Kidney (tissue), 14 donors: ENCODE measurements around the gene TMEM54. TPM values are rescaled to one million over a fixed set of nuclear protein-coding genes. Genes with fewer than 3 reads are reported as not detected.

Experiments used
- DNase-seq, 5 donors: peaks; one replicate each; pipeline ENCODE4 v3.0.0-alpha.2; 2013 to 2020
- FAIRE-seq: peaks from 2 replicates; lab custom pipeline; 2012; peaks lifted over from hg19 to GRCh38; lab: Jason Lieb, UNC
- H3K27ac ChIP-seq, 2 donors: one replicate each; pipeline ENCODE4 v1.7.0; 2013; ENCODE audit warnings: low read depth in 2 of 2, low read length in 2 of 2, inconsistent platforms in 1 of 2
- H3K27me3 ChIP-seq: one replicate; pipeline ENCODE4 v1.7.1; 2013; ENCODE audit warnings: low read length, inconsistent platforms; ENCODE audit not compliant: control insufficient read depth, insufficient read depth
- H3K36me3 ChIP-seq, 3 donors: one replicate each; pipeline versions ENCODE4 v1.7.0 to v1.7.1; 2013; ENCODE audit warnings: low read length in 3 of 3, control low read depth in 1 of 3, inconsistent platforms in 1 of 3; ENCODE audit not compliant: insufficient read depth in 3 of 3, control insufficient read depth in 2 of 3
- H3K4me1 ChIP-seq, 3 donors: one replicate each; pipeline versions ENCODE4 v1.7.0 to v1.7.1; 2013; ENCODE audit warnings: low read length in 3 of 3, inconsistent platforms in 1 of 3, low read depth in 1 of 3; ENCODE audit not compliant: control insufficient read depth in 2 of 3, insufficient read depth in 2 of 3
- H3K4me3 ChIP-seq, 3 donors: one replicate each; pipeline versions ENCODE4 v1.7.0 to v1.8.1; 2013; ENCODE audit warnings: low read length in 3 of 3, control low read depth in 1 of 3, inconsistent platforms in 1 of 3
- H3K9ac ChIP-seq, 3 donors: one replicate each; pipeline versions ENCODE4 v1.7.0 to v1.7.1; 2013; ENCODE audit warnings: low read length in 3 of 3, control low read depth in 1 of 3, inconsistent platforms in 1 of 3
- H3K9me3 ChIP-seq, 3 donors: one replicate each; pipeline versions ENCODE4 v1.7.0 to v1.7.1; 2013; ENCODE audit warnings: low read length in 3 of 3, control low read depth in 1 of 3, inconsistent platforms in 1 of 3; ENCODE audit not compliant: control insufficient read depth in 2 of 3, insufficient read depth in 1 of 3
- intact Hi-C: fragments of 100-400 bp; cut with DNase I; formaldehyde crosslinking; loops from one replicate; pipeline ENCODE4 v1.11.1; 2022
- polyA plus RNA-seq: library from polyadenylated mRNA; stranded (reverse); fragments of 350-450 nt; fragmentation: Illumina TruSeq; extraction: RNeasy Lipid Tissue Mini Kit (QIAGEN cat#74804); gene quantifications from one replicate; pipeline ENCODE4 v1.2.3, GENCODE V29; 2014; ENCODE audit warnings: low read depth, low replicate concordance; ENCODE audit not compliant: insufficient read depth
- total RNA-seq: library from RNA; stranded (reverse); fragmentation: NEBNext Ultra II Directional; extraction: Animal tissue kit (Norgen Biotek cat#: 25700); gene quantifications from one replicate; pipeline ENCODE4 v1.2.1, GENCODE V29; 2021
- TF ChIP-seq, protein P1 (sequence below): IDR thresholded peaks from 3 replicates; pipeline ENCODE4 v1.5.1; 2012; ENCODE audit warnings: mild to moderate bottlenecking, moderate library complexity, borderline replicate concordance; ENCODE audit not compliant: insufficient read depth; ENCODE audit errors: extremely low read depth
- donor health status: control.
- donor health status: control.
- donor health status: control.
- donor health status: control.
- donor health status: control.
- donor health status: DM: yes; HTN: yes; CAD: no.
- donor health status: Normal renal cell carcinoma (clear cell type).

The TMEM54 gene
- total and polyA plus RNA-seq, 2 donors from 2014 or later: 45.9 to 55.2 TPM

DNA sequence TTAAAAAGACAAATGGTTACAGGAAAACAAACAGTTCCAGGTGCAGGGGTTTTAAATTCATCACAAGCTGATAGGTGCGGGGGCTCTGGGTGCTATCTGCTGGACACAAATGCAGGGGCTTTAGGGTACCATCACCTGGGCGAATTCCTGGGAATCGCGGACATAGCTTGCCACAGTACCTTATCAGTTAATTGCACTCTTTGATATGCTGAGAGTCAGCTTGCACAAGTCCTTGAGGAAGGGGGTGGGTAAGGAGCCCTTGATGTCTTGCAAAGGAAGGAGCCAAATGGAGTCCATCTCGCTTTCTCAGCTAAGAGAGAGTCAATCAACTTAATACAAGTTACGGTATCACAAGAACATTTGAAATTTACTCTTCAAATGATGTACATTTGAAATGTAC, 25.4 kb upstream of the TMEM54 start:
- H3K4me3 ChIP-seq: no peak overlapping the region
- H3K27me3 ChIP-seq: no peaks in the 10 kb centered on the region
- H3K9ac ChIP-seq: no peak overlapping the region
- FAIRE-seq (no peak), DNase-seq (no peak)
- H3K9me3 ChIP-seq: no peaks in the 10 kb centered on the region
- H3K36me3 ChIP-seq: no peaks in the 10 kb centered on the region
- TF ChIP-seq, protein P1, sequence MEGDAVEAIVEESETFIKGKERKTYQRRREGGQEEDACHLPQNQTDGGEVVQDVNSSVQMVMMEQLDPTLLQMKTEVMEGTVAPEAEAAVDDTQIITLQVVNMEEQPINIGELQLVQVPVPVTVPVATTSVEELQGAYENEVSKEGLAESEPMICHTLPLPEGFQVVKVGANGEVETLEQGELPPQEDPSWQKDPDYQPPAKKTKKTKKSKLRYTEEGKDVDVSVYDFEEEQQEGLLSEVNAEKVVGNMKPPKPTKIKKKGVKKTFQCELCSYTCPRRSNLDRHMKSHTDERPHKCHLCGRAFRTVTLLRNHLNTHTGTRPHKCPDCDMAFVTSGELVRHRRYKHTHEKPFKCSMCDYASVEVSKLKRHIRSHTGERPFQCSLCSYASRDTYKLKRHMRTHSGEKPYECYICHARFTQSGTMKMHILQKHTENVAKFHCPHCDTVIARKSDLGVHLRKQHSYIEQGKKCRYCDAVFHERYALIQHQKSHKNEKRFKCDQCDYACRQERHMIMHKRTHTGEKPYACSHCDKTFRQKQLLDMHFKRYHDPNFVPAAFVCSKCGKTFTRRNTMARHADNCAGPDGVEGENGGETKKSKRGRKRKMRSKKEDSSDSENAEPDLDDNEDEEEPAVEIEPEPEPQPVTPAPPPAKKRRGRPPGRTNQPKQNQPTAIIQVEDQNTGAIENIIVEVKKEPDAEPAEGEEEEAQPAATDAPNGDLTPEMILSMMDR: no peak
- H3K4me1 ChIP-seq: peaks cover 0 to 3% (median 0%) of the 10 kb centered on the region in 3 donors
- no peak overlapping the region for H3K27ac ChIP-seq
- intact Hi-C loops: loop anchor here (10.0 kb wide), 1 partner anchor 138 kb away; no protein-coding TSS in a partner anchor

DNA sequence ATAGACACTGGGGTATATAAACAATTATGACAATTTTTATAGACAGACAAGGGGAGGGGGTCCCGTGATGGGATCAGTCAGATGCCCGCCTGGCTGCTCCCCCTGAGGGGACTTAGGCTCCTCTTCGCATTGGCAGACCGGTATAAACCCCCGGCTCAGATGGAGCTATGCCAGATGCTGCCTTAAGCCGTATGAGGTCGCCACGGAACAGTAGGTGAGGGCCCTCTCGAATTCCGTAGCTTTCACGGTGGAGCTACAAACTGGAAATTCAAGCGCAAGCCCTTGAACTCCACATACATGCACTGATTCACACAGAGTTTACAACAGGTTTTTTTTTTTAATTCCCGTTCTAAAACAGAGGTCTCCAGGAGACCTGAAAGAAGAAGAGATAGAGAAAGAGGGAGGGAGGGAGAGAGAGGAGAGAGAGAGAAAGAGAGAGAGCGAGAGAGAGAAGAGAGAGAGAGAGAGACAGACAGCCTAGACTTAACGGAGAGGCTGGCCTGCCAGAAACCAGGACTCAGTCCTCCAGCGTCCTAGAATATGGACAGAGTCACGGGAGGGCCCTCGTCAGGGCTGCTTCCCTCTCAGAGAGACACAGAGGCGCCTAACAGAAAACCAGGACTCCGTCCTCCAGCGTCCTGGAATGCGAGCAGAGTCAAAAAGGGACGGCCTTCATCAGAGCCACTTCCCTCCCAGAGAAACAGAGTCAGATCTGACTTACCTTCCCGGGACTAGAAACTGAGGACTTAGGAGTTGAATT, 24.4 kb upstream of the TMEM54 start:
- H3K9ac ChIP-seq: no peak overlapping the region
- DNase-seq (peak in 4 of 5 donors; percentile 71 to 91 (median 88)), FAIRE-seq (no peak)
- H3K9me3 ChIP-seq: no peaks in the 10 kb centered on the region
- intact Hi-C loops: loop anchor here (10.0 kb wide), 1 partner anchor 139 kb away; no protein-coding TSS in a partner anchor
- H3K27me3 ChIP-seq: no peaks in the 10 kb centered on the region
- H3K27ac ChIP-seq: no peak overlapping the region
- TF ChIP-seq, protein P1: no peak
- peak overlapping the region in 1 of 3 donors; percentile 7 for H3K4me3 ChIP-seq
- peaks cover 0 to 3% (median 0%) of the 10 kb centered on the region in 3 donors for H3K4me1 ChIP-seq
- H3K36me3 ChIP-seq: no peaks in the 10 kb centered on the region

DNA sequence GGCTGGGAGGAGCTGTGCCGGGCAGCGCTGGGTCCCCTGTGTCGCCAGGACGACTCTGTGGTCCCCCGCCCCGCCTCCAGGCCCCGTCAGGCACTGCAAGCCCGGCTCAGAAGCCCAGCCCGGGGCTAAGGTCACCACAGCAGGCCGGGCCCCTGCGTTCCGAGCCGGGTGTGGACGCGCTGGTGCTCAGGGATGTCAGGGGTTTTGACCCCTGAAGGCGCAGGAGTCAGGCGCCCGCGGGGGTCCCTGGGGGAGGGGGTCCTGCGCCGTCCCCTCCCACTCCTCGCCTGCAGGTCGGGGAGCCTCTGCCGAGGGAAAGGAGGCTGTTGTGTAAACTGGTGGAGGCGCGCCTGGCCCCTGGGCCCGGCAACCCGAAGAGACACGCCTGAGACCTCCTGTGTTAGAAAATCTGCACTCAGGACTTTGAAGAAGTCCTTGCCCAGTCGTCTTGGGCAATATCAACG, 23.7 kb upstream of the TMEM54 start:
- FAIRE-seq (no peak), DNase-seq (peak in 4 of 5 donors; percentile 49 to 67 (median 59))
- no peak overlapping the region for H3K9ac ChIP-seq
- H3K27me3 ChIP-seq: no peaks in the 10 kb centered on the region
- H3K27ac ChIP-seq: no peak overlapping the region
- intact Hi-C loops: loop anchor here (10.0 kb wide), 1 partner anchor 140 kb away; no protein-coding TSS in a partner anchor
- peaks cover 0 to 3% (median 0%) of the 10 kb centered on the region in 3 donors for H3K4me1 ChIP-seq
- no peak overlapping the region for H3K4me3 ChIP-seq
- no peaks in the 10 kb centered on the region for H3K36me3 ChIP-seq
- H3K9me3 ChIP-seq: no peaks in the 10 kb centered on the region
- TF ChIP-seq, protein P1: no peak
